ENCODE measurements around the gene ZNF776. TPM values are rescaled to one million over a fixed set of nuclear protein-coding genes. Genes with fewer than 3 reads are reported as not detected.
"Not testable (repeated sequence)": the region's sequence is repeated elsewhere in the genome, so short reads cannot be mapped to it uniquely, and the experiment has no call there.

ZNF776 gene
- total RNA-seq, result 18.1 TPM

DNA sequence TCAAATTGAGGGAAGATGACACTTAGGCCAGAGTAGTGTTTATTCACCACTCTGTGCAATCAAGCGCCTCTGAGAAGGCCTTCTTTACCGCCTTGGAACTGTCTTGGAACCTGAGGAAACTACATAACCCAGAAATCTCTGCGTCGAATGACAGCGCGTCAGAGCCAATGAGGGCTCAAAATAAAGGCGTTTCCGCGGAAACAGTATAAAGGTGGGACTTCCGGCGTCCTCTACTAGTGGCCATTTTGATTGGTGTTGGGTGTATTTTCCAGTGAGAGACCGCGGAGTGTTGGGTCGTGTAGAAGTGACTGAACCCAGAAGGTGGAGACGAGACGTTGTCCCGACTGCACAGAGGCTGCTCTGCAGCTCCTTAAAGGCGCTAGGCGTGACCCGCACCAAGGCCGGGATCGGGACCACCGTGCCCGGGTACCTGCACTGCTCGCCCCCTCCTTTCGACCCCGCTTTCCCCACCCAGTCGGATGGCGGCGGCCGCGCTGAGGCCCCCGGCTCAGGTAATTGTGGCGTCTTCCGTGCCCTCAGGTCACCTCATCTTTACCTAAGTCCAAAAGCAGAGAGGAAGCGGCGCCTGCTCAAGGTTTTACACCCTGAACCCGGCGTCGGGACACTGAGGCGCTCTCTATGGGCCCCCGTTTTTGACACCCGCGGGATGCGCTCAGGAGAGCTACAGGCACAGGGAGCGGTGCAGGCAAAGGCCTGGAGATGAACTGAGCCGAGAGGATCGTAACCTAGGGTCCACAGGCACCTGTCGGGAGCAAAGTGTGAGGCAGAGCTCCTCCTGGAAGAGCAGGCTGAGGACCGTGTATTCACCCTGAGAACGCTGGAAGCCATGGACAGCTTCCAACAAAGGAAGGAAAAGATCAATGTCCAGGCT, at the start of gene ZNF776:
TSS of gene ZNF776 (plus strand) at position 236 of the 892 bp plus-strand sequence. CDS start at position 480, 244 bp downstream.
- peak; percentile 93 for DNase-seq

DNA sequence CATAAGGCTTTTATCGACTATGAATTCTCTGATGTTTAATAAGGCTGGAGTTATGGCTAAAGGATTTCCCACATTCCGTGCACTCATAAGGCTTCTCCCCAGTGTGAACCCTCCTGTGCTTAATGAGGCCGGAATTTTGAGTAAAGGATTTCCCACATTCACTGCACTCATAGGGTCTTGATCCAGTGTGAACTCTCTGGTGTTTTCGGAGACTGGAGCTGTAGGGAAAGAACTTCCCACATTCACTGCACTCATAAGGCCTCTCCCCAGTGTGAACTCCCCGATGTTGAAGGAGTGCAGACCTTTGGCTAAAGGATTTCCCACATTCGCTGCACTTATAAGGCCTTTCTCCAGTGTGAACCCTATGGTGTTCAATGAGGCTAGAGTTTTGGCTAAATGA, 45.0 kb upstream of the ZNF776 start:
- DNase-seq, result no peak

DNA sequence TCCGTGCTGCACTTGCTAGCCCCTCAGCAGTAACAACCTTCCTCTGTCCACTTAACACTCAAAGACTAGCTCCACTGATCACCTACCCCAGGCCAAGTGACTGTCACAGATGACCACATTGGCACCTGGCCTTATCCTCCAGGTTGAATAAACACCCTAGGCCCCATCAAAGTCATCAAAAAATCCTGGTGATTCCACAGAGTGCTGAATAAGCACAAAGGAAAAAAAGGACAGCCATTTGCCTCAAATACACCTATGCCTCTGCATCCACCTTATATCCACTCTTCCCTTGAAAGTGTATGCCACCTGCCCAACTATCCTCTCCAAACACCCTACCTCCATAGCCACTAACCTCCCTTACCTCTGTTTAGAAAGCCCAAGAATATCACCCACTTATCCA, 40.3 kb upstream of the ZNF776 start:
- no peak for DNase-seq

DNA sequence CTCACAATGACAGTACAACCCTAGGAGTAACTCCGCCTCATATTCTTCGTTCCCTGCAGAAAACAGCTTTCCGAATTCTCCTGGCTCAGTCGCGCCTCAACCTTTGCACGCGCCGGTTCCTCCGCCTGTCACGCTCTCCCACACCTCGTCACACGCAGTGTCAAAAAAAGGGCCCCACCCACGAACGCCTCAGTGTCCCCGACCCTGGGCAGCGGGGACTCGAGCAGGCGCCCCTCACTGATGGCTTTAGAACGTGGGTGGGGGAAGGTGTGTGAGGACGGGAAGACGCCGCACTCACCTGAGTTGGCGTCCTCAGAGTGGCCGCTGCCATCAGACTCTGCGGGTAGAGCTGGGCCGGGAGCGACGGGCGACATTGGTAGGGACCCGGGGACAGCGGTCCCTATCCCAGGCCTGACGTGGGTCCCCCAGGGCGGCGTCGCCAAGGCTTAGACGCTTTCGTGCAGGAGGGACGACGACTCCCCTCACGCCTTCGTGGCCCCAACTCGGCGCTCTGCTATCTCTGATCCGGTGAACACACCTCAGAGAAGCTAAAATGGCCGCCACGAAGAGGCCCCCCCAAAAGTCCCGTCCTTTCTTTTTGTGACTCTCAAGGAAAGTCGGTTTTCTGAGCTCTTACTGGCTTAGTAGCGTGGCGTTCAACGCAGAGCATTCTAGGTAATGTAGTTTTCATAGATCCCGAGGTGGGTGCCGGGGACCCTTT, 37.8 kb upstream of the ZNF776 start, which contains the start of gene ZNF154:
TSS of gene ZNF154 (minus strand) at position 564 of the 721 bp plus-strand sequence. CDS start at position 331, 233 bp downstream.
- DNase-seq, result peak; percentile 87

DNA sequence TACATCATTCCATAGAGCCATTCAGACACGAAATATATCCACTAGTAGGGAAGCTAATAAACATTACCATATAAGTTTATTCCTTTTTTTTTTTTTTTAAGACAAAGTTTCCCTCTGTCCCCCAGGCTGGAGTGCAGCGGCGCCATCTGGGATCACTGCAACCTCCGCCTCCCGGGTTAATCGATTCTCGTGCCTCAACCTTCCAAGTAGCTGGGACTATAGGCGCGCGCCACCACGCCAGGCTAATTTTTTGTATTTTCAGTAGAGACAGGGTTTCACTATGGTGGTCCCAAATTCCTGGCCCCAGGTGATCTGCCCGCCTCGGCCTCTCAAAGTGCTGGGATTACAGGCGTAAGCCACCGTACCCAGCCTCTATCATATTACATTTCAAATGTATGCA, 37.0 kb upstream of the ZNF776 start:
- DNase-seq, result no peak

DNA sequence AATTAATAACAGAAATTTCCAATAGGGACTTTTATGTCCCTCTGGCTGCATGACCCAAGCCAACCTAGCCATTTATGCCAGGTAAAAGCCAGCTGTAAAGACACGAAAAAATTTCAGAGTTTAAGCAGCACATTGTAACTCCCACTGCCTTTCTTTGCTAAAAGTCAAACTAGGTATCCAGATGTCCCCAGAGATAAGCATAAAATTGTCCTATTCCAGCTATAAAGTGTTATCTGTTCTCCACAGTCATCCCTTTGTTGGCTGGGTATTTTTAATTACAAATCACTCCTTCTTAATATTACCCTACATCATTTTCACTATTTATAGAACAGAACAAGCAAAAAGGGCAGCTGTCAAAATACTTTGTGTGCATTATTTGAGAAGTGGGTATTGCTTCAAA, 34.4 kb upstream of the ZNF776 start:
- no peak for DNase-seq

DNA sequence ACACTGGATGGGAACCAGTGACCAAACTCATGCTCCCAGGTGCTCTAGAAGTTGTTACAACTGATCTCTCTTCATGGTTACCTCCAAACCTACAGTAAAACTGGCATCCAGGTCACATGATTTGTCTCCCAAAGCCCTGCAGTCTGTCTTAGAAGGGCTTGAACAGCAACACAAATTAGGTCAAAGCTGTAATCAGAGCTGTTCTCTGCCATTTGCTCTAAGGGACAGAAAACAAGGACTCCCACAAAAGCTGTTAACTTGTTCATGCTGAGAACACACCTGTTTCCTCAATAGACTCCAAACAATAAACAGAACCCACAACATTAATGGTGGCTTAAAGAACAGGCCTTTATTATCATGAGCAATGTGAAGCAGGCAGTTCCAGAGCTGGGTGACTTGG, 27.2 kb upstream of the ZNF776 start:
- DNase-seq, result no peak

DNA sequence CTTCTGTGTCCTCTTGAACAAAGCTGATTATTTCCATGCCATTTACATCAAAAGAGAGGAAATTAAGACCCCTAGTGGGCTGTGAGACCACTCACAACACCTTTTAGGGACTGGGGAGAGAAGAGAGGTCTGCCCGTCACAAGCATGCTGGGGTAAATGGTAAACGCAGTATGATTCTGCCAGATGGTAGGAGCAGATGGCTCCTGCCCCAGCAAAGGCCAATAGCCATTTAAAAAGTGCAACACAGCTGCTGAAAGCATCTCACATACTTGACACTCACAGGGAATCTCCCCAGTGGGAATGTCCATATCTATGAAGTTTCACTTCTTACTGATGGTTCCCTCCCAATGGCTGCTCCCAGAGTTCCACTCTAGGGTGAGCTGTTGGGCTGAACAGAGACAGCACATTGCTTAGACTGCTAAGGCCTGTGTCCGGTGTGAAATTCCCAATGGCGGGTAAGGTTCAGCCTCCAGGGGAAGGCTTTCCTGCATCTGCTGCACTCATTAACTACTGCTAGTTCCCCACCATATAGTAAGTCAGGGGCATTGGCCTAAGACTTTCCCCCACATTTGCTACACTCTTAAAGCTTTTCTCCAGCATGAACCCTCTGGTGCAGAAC, 26.6 kb upstream of the ZNF776 start:
- no peak for DNase-seq

DNA sequence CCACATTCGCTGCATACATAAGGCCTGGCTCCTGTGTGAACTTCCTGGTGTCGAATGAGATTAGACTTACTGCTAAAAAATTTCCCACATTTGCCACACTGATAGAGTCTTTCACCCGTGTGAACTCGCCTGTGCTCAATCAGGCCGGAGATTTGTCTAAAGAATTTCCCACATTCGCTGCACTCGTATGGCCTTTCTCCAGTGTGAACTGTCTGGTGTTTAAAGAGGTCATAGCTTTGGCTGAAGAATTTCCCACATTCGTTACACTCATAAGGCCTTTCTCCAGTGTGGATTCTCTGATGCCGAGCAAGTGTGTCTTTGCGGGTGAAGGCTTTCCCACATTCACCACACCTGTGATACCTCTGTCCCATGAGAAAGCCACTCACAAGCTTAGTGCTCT, 25.7 kb upstream of the ZNF776 start:
- DNase-seq, result no peak

DNA sequence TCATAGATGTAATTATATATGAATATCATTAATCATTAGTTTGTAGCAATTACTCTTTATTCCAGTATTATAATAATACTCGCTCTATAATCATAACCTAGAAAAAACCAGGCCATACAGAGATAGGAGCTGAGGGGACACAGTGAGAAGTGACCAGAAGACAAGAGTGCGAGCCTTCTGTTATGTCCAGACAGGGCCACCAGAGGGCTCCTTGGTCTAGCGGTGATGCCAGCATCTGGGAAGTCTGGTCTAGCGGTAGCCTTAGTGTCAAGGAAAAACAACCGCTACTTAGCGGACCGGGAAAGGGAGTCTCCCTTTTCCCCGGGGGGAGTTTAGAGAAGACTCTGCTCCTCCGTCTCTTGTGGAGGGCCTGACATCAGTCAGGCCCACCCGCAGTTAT, 8.3 kb upstream of the ZNF776 start:
- not testable (repeated sequence) for DNase-seq

DNA sequence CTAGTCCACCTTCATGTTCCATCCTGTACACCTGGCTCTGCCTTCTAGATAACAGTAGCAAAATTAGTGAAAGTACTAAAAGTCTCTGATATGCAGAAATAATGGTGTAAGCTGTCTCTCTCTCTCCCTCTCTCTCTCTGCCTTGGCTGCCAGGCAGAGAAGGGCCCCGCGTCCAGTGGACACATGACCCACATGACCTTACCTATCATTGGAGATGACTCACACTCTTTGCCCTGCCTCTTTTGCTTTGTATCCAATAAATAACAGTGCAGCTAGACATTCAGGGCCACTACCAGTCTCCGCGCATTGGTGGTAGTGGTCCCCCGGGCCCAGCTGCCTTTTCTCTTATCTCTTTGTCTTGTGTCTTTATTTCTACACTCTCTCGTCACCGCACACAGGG, 7.8 kb upstream of the ZNF776 start:
- DNase-seq, result not testable (repeated sequence)

DNA sequence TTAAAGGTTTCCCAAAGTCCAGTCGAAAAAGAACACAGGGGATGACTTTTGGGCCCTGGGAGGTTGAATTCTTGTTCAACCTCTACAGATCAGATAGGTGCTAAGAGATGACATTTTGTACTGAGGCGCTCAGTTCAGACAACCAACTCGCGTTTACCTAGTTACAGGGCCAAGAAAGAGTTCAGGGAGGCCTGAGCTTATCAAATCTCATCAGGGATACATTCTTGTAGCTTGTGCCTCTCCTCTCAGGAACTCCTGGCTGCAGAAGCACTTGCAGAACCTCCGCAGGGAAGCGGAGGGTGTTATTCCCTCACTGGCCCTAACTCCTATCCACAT, 825 bp downstream of the ZNF776 start:
- DNase-seq, result no peak

DNA sequence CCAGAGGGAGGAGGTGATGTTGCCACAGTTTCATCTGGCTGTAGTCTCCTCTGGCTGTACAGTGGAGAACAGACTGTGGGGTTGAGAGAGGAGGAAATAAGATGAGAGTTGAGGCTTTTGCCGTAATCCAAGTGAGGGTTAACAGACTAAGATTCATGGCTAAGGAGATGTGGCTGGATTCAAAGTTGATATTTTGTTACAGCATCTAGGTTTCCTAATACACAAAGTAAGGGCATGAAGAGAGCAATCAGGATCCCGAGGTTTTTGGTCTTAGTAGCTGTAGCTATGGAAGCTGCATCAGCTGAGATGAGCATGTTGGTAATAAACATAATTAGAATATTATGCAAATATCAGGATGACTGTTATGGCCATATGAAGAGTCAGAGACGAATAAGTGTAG, 1.4 kb downstream of the ZNF776 start:
- DNase-seq, result no peak

DNA sequence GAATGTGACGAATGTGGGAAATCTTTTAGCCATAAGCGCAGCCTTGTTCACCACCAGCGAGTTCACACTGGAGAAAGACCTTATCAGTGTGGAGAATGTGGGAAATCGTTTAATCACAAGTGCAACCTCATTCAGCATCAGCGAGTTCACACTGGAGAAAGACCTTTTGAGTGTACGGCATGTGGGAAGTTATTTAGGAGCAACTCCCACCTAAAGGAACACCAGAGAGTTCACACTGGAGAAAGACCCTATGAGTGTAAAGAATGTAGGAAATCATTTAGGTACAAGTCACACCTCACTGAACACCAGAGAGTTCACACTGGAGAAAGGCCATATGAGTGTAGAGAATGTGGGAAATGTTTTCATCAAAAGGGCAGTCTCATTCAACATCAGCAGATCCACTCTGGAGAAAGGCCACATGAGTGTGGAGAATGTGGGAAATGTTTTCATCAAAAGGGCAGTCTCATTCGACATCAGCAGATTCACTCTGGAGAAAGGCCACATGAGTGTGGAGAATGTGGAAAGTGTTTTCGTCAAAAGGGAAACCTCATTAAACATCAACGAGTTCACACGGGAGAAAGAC, 7.6 kb downstream of the ZNF776 start:
- DNase-seq, result no peak

DNA sequence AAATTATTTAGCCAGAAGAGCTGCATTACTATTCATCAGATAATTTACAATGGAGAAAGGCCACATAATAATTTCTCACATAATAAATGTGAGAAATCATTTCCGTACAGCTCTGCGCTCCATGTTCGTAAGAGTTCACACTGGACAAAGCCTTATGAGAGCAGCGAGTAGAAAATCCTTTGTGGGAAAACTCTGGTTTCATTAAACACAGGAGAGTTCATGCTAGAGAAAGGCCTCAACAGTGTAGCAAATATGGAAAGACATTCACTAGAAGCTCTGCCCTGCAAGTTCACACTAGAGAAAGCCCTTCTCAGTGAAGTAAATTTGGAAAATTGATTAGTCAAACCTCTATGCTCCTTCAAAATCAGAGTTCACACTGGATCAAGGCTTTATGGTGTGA, 8.4 kb downstream of the ZNF776 start:
- DNase-seq, result no peak

DNA sequence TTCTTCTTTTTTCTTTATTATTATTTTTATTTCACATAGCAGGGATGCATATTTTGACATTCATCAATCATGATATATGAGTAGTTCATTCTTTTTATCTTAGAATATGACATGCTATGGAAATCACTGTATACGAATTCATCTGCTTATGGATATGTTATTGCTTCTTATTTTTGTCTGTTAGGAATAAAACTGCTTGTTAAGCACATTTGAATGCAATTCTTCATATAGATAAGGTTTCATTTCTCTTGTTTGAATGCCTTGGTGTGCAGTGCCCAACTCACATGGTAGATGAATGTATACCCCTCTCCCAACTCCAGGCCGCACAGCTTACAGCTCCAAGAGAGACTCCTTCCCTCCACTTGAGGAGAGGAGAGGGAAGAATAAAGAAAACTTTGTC, 11.3 kb downstream of the ZNF776 start:
- no peak for DNase-seq

DNA sequence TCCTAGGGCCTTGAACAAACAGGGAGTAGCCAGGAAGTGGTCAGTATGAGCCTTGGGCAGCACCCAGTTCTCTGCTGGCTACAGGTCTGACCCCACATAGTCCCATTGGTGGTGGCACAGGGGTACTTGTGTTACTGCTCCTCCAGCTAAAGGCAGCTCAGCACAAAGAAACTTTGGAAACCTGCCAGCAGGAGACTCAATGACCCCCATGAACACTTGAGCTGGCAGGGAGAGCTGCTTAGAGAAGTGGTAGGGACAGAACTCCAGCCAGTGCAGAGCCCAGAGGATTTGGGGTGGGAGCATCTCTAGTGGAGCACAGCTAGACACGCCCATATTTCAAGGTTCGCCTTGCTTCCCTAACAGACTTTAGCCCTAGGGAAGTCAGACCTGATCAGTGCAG, 12.5 kb downstream of the ZNF776 start:
- no peak for DNase-seq

DNA sequence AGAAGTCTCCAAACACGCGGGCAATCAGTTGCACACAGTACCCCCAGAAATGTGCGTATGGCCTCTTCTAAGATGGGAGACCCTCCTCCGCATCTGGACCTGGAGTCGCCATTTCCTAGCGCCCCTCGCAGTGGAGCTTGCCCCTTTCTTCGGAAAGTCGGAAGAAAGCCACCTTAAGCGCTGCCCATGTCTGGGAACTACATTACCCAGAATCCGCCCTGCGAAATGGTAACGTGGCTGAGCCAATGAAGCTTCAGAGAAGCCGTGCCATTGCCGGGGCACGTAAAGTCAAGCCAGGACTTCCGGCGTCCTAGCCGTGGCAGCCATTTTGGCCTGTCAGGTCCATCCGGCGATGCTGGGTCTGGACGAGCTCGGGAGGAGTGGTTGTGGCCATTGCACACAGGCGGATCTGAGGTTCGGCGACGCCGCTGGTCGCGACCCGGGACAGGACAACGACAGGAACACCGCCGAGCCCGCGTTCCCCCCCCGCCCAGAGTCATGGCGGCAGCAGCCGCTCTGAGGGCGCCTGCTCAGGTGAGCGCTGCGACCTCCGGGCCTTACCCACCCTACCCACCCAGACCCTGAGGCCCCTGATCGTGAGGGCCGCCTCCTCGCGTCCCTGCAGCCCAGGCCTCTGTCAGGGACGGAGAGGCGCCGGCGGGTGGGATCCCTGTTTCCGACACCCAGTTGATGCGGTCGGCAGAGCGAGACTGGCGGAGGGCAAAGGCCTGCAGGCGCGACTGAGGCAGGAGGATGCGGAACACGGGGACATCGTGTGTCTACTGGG, 22.9 kb downstream of the ZNF776 start, which contains the start of gene ZNF586:
TSS of gene ZNF586 (plus strand) at position 332 of the 787 bp plus-strand sequence. CDS start at position 499, 167 bp downstream.
- peak; percentile 81 for DNase-seq

DNA sequence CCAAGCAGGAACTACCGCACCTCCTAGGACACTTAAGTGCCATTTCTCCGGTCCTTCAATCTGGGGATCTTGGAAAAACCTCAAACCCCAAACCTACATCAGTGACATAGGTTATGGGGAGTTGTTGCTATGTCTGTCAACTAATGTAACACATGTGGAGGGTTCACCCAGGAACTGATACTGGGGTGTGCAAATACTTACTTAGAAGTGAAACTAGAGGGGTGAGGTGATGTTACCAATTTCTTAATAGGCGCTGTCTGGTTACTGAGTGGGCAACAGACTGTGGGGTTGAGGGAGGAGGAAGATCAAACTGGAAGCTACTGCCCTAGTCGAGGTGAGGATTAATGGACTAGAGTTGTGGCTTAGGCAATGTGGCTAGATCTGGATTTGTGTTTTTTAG, 24.8 kb downstream of the ZNF776 start:
- no peak for DNase-seq

DNA sequence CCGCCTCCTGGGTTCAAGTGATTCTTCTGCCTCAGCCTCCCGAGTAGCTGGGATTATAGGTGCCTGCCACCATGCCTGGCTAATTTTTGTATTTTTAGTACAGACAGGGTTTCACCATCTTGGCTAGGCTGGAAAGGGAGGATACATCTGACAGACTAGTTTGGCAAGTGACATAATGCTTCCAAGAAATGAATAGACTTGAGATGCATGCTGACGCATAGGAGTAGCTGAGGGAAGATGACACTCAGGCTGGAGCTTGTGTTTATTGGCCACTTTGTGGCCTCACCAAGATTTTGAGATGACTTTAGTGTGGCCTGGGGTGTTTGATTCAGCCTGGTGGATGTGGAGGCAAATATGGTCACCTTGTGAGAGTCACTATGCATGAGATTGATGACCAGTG, 26.9 kb downstream of the ZNF776 start:
- no peak for DNase-seq

DNA sequence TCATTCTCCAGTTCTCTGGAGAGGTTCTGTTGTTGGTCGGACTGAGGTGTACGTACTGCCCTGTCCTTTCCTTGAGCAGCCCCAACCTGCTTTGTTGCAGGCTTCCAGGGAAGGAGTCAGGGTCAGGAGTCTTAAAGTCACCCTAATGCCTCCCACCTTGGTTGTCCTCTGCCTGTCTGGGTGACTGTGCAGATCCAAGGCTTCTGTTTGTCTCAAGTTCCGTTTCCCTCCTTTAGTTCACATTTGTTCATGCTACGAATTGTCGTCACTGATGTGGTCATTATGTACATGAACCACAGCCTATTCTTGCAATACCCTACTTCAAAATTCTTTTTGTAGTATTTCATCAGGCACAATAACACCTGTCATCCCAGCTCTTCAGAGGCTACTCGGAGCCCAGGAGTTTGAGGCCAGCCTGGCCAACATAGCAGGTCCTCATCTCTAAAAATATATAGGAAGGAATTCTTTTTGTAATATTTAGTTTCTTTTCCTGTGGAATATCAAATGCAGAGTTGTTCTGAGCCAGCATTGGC, 30.2 kb downstream of the ZNF776 start:
- DNase-seq, result no peak

DNA sequence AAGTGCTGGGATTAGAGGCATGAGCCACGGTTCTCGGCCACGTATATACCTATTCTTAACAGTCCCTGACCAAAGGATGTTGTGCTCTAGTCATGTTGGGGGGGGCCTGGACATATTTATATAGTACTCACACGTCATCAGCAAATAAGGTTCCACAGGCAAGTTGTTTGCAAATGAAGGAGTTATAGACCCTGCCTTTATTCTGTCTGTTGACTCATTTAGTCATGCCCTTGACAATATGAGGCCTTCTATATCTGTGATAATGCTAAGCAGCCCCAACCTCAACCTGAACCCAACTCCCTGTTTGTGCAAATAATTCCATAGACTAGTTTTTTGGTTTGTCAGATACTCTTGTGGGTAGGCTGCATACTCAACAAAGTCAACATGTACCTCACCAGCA, 31.7 kb downstream of the ZNF776 start:
- DNase-seq, result no peak

Measured in skin of body (tissue), 2 donors.